ENCODE results near the gene SELPLG.

DNA sequence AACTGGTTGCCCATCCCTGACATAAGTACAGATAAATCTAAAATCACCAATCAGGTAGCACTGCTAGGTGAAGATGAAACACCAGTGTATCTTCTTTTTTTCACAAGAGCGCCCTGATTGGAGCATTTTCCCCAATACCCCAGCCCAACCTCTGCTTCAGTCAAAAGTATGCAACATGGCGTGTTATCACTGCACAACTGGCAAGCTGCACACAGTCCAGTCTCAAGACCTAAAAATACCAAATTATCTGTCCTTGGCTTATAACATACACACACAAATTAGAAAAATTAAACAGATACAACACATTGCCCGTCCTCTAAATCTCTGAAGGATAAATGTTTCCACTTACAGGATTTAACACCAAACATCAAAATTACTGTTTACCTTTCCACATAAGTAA, 20.2 kb upstream of the SELPLG start:
- TF ChIP-seq, protein P1, sequence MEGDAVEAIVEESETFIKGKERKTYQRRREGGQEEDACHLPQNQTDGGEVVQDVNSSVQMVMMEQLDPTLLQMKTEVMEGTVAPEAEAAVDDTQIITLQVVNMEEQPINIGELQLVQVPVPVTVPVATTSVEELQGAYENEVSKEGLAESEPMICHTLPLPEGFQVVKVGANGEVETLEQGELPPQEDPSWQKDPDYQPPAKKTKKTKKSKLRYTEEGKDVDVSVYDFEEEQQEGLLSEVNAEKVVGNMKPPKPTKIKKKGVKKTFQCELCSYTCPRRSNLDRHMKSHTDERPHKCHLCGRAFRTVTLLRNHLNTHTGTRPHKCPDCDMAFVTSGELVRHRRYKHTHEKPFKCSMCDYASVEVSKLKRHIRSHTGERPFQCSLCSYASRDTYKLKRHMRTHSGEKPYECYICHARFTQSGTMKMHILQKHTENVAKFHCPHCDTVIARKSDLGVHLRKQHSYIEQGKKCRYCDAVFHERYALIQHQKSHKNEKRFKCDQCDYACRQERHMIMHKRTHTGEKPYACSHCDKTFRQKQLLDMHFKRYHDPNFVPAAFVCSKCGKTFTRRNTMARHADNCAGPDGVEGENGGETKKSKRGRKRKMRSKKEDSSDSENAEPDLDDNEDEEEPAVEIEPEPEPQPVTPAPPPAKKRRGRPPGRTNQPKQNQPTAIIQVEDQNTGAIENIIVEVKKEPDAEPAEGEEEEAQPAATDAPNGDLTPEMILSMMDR (IDR thresholded peaks at IDR 0.05): no peak
- TF ChIP-seq EZH2 (IDR thresholded peaks at IDR 0.05; ENCODE audit: borderline replicate concordance, insufficient read depth, low read depth, low read length, poor library complexity, severe bottlenecking): no peak
